Fibroblast of mammary gland (primary cell): Measurements from ENCODE around the gene SNX13.

Source experiments
- DNase-seq: peaks from one replicate; pipeline ENCODE4 v3.0.0-alpha.2; 2010; ENCODE audit warnings: low read depth
- H3K4me3 ChIP-seq: 2 replicates; pipeline ENCODE4 v1.5.1; 2011; ENCODE audit warnings: low read depth, mild to moderate bottlenecking, low read length, moderate library complexity; ENCODE audit not compliant: control insufficient read depth
- TF ChIP-seq, protein P1 (sequence below): conservative IDR thresholded peaks from 2 replicates; pipeline ENCODE4 v1.5.1; 2011; ENCODE audit warnings: low read depth, low read length, inconsistent platforms; ENCODE audit not compliant: control insufficient read depth, insufficient read depth

SNX13 gene

DNA sequence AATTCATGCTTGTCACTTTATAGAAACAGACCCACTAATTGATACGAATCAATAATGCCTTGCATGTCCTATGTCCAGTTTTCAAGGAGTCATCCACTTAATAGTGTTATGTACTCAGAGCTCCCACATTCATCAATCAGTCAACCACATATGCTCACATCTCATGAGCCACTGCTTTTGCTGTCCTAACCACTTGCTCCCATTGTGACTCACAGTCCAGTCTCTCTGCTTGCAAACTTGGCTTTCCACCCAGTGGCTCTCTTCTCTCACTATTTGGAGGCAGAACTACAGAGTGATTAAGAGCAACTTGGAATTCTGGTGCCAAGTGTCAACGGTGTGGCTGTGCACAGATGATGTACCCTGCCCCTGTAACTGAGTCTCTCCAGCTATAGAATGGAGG is 166.0 kb downstream of the SNX13 start:
- DNase-seq = peak; percentile 95
- TF ChIP-seq, protein P1, sequence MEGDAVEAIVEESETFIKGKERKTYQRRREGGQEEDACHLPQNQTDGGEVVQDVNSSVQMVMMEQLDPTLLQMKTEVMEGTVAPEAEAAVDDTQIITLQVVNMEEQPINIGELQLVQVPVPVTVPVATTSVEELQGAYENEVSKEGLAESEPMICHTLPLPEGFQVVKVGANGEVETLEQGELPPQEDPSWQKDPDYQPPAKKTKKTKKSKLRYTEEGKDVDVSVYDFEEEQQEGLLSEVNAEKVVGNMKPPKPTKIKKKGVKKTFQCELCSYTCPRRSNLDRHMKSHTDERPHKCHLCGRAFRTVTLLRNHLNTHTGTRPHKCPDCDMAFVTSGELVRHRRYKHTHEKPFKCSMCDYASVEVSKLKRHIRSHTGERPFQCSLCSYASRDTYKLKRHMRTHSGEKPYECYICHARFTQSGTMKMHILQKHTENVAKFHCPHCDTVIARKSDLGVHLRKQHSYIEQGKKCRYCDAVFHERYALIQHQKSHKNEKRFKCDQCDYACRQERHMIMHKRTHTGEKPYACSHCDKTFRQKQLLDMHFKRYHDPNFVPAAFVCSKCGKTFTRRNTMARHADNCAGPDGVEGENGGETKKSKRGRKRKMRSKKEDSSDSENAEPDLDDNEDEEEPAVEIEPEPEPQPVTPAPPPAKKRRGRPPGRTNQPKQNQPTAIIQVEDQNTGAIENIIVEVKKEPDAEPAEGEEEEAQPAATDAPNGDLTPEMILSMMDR = no peak

DNA sequence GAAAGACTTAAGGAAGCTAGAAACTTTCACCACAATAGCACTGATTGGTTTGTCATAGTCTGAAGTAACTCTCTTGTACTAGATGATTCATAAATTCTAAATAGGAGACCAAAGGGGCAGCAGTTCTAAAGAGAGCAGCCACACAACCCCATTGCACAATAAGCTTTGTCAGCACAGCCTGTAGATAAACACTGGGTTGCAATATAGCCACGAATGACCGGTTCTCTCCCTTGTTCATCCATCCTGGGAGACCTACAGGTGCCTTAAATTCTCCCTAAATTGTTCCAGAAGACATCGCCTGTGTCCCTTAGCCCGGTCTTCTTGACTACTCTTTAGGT is 167.0 kb downstream of the SNX13 start:
- DNase-seq = peak; percentile 95
- TF ChIP-seq, protein P1 = no peak

More for the DNA sequence above, 166.0 kb downstream of the SNX13 start:
- no peak overlapping the region for H3K4me3 ChIP-seq

DNA sequence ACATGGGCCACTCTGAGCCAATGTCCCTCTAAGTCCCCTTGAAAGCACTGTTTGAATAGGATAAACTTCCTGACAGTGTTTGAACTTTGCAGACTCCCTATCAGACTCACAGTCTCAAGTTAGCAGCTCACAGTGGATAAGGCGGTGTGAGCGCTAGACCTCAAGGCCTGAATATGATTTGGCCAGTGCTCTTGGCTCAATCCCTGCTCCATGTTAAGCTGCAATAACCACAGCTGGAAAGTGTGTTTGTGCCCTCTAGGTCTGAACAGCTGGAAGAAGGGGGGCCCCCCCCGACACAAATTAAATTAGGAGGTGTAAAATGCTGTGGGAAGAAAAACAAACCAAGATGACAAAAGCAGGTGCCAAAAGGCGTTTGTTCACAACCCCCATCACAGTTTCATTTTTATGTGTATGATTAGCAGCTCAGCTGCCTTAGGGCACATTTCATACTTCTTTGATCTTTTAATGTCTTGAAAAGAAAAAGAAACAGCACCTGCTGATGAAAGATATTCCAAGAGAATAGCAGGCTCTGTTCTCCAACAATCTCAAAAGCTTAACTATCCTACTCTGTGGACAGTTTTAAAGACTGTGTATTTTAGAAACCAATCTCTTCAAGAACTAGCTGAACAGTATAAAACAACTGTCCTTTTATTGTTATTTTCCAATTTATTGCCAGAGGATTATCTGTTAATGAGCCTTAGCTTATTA is 167.6 kb downstream of the SNX13 start:
- TF ChIP-seq, protein P1 = no peak
- no peak overlapping the region for H3K4me3 ChIP-seq
- DNase-seq = peak; percentile 14

More for the DNA sequence above, 167.0 kb downstream of the SNX13 start:
- no peak overlapping the region for H3K4me3 ChIP-seq

DNA sequence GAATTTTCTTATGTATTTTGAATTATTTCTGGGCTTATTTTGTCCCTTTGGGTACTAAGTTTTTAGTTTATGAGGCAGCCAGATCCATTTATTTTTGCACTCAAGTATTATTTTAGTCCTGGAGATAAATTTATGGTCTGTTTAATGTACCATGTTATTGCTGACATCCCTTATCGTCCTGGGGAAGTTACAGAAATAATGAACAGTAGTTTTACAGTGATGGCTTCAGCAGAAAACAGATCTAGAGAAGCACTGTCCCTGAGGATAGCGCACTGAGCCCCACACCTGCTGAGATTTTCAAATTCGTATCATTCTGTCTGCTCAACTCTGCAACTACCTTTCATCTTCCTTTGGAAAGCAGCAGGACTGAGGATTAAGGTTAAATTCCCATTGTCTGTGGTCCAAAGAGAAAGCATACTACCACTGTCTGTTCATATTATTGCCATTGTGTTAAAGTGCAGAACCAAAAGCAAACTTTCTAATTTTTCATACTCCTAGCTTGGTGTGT is 168.3 kb downstream of the SNX13 start:
- TF ChIP-seq, protein P1 = no peak
- H3K4me3 ChIP-seq = no peak overlapping the region
- DNase-seq = no peak

DNA sequence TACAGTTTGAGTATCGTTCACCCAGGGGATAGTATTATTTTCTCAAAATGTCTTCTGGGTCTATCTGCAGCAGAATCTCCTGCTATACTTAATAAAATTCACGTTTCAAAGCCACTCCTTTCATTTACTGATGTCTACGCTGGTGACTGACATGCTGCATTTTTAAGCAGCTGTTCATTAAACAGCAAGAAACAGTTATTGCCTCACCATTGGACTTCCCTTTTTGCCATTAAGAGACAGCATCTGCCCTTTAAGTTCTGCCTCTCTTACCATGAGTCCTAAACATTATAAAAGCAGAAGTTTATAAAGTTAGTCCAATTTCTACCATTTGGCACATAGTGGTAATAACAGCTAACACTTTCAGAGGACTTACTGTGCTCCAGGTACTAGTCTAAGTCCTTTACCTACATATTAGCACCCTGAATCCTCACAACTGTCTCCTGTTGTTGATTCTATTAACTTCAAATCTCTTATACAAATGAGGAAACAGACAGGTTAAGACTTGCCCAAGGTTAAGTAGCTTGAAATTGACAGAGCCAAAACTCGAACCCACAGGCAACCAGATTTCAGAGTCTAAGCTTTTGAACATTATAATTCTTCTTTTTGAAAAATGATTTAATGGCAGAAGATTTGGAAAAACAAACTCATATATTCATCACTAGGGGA is 169.5 kb downstream of the SNX13 start:
- DNase-seq = no peak
- TF ChIP-seq, protein P1 = no peak
- H3K4me3 ChIP-seq = no peak overlapping the region

DNA sequence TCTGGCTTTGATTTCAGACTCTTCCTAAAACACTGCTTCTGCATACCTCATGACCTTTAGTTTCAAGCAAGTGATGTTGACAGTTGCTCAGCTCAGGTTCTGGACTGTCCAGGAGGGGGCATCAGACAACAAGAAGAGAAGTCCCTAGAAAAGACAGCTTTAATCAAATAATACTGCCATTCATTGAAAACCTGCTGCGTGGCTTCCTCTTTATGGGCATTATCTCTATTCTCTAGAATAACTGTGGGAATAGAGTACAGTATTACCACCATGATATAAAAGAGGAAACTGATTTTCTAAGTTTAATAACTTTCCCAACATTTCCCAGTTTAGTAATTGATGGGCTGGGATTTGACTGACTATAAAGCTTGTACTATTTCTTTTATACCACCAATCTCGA is 170.4 kb downstream of the SNX13 start:
- H3K4me3 ChIP-seq = no peak overlapping the region
- peak; percentile 81 for DNase-seq
- TF ChIP-seq, protein P1 = peak; percentile 89
